Stimulated activated CD8-positive, alpha-beta memory T cell treated with anti-CD3 and anti-CD28 coated beads, Interleukin-7, amount 100 ng/mL, for 48 hours (primary cell): ENCODE measurements around the gene IMMP2L.
"Not testable (repeated sequence)": the region's sequence is repeated elsewhere in the genome, so short reads cannot be mapped to it uniquely, and the experiment has no call there.

Experiments
- DNase-seq, 2 donors: peaks; one replicate each; pipeline ENCODE4 v3.0.0-alpha.2; 2020; ENCODE audit warnings: low read depth in 1 of 2; ENCODE audit errors: extremely low read depth in 1 of 2

Gene IMMP2L

DNA sequence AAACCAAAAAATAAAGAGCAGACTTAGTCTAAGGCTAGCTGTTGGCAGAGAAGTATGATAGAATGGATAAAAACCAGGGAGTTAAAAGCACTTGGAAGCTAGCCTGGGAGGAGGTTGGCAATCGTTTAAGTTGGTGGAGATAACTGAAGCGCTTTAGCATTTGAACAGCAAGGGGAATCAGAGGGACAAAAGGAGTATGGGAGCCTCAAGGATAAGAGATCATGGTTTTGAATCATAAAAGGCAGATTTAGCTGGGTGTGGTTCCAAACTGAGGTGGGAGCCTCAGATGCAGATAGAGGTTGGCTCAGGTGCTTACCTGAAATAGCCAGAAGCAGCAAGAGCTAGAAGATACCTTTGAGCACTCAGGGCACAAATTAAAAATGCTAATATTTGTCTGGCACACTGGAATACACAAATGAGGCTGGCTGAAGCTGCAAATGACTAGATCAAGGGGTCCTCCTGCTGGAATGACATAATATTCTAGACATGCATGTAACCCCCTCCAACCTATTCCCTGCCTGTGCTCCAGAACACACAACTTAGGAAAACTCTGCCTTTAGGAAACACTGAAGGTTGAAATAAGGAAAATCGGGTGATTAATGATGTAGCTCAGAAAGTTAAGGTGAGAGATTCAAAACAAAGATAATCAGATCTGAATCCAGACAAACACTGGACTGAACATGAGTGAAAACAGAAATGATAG is 843.6 kb downstream of the IMMP2L start:
- no peak for DNase-seq

DNA sequence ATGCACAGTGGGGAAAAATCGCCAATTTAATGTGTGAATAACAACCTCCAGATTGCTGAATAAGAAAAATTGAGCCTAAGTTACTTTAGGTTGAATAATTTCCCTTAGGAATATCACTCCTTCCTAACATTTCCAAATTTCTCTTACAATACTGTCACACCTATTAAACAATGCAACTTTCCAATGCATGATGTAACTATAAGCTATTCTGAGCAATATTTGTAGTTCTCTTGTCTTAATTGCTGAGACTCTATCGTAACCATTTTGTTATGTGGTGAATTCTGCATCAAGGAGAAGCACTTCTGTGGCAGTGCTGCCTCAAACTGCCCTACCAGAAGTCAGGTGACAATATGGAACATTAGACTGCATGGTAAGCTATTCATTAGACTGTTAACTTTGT is 858.1 kb downstream of the IMMP2L start:
- DNase-seq, result no peak

DNA sequence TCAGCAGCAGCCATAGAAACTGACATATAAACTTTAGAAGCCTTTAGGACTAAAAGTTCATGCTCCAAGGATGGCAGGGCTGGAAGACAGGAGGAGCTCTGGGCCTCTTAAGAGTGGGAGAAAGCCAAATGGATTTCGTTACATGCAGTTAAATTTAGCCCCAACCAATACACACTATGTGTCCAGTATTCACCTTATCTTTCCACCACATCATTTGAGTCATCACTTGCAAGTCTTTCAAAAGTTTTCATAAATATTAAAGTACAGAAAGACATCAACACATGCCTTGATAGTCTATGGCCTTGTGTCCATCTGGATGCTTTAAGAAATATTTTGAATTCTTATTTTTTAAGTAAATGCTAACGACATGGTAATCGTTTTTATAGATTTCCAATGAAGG is 863.7 kb downstream of the IMMP2L start:
- DNase-seq, result no peak

DNA sequence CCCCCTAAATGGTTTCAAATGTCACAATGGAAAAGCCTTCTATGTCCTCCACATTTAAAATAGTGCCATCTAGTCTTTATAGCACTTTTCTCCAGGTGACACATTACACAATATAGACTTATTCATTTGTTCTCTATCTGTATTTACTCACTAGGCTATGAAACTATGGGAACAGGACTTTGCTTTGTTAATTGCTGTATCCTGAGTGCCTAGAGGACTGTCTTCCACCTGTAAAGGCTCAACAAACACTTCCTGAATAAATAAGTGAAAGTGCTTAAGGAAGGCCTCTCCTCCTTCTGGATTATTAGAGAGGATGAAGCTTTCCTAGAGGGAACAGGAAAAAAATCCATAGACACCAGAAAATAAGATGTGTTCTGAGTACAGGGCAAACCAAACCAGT is 868.9 kb downstream of the IMMP2L start:
- no peak for DNase-seq

- no peak for DNase-seq
Observed at GRCh38 chr7:110688908-110689307, 873.4 kb downstream of the IMMP2L start.

GRCh38 chr7:110685899-110686298 is 876.4 kb downstream of the IMMP2L start:
- no peak for DNase-seq

DNA sequence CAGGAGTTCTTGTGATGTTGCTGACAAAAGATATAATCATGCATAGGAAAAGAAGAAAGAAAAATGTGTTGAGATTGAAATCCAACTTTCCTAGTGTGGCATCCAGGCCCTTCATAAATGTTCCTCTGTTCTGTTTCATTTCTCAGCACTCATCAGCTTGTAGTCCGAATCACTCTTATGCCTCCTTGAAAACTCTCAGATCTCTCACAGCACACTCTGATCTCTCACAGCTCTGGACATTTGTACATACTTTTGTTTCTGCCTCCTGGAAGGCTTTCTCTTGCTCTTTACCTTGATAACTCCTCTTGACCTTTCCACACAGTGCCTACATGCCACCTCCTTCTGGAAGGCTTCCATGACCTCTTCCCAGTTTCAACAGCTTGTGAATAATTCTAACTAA is 880.4 kb downstream of the IMMP2L start:
- no peak for DNase-seq

DNA sequence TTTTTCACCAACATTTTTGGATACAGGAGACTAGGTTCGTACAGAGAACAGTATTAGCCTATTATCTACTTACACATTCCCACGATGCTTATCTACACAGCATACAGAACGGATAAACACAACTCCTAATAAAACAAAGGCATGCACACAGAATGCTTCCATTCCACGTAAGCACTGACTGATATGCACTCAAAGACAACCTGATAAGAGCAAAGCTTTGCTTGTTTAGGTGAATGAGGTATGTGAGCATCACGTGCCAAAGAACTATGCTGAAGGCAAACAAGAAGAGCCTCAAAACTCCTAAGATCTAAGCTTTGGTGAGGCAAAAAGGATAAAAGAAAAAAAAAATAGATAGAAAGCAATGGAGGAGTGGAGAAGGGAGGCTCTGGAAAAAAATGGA is 884.9 kb downstream of the IMMP2L start:
- DNase-seq, result no peak

GRCh38 chr7:110676785-110677184 is 885.5 kb downstream of the IMMP2L start:
- no peak for DNase-seq

DNA sequence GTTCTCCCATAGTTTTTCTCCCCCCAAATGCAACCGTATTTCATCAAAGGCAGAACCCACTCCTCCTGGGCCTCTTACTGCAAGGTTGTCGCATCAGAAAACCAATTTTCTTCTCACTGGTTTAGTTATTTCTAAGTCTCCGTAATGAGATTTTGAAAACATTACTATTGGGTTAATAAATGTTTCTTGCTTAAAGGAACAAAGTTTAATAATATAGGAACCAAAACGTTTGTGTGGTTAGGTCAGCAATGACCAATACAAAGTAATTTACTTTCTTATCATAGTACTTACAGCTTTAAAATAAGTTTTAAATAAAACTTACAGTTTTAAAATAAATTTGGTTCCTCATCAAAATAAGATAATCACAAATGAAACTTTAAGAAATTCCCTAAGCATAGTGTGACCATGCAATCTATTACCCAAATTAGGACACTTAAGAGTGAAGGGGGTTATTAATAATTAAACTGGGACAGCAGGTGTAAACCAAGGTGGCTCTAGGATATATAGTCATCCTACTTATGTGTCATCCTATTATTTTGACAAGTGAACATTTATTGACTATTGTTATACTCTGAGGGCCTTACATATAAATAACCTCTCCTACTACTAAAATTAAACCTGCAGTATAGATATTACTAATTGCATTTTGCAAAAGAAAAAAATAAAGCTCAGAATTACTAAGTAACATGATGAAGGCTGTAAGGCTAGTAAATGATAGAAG is 886.7 kb downstream of the IMMP2L start:
- no peak for DNase-seq

- no peak for DNase-seq
Observed at GRCh38 chr7:110673148-110673547, 889.1 kb downstream of the IMMP2L start.

DNA sequence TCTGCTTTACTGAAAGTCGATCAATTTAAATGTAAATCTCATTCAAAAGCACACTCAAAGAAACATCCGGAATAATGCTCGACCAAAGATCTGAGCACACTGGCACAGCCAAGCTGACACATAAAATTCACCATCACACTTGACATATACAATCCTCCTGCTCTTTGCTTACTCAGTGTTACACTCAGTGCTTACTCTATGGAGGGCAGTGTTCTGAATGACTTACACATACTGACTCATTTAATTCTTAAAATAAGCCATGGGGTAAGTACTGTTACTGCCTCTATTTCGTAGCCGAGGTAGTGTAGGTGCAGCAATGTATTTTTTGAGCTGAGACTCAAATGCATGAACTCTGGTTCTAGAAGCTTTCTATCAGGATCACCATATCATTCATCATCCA is 892.9 kb downstream of the IMMP2L start:
- no peak for DNase-seq

DNA sequence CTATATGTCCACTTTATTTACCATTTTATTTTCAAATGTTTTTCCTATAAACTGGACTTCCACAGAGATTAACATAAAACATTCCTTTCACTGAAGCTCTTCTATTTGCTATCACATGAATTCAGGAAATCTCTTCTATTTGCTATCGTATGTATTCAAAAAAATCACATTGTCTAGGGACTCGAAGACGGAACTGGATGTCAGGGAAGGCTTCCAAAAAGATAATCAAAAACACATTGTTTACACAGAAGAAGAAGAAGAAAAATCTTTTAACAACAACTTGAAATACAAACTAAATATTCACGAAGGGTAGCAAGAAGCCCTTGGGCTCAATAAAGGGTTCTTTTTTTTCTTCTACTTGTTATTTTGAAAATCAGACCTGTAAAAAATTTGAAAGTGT is 897.5 kb downstream of the IMMP2L start:
- no peak for DNase-seq

DNA sequence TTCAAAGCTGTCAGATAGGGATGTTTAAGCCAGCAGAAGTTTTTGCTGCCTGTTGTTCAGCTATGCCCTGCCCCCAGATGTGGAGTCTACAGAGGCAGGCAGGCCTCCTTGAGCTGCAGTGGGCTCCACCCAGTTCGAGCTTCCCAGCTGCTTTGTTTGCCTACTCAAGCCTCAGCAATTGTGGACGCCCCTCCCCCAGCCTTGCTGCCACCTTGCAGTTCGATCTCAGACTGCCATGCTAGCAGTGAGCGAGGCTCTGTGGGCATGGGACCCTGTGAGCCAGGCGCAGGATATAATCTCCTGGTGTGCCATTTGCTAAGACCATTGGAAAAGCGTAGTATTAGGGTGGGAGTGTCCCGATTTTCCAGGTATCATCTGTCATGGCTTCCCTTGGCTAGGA is 901.7 kb downstream of the IMMP2L start:
- DNase-seq, result not testable (repeated sequence)

DNA sequence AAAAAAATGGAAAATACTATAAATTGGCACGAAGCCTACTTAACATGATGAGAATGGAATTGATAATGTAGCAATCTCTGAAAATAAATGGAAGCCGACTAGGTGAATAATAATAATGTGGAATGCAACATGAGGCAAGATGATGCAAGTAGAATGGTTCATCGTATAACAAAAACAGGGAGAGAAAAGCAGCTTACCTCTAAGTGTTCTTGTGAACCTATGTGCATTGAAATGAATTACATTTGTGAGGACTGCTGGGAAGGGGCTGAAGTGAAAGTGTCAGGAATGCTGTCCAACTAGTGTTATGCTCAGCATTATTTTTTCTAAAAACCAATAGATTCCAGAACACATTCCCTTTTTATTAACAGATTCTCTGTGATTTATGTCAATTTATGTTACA is 912.0 kb downstream of the IMMP2L start:
- no peak for DNase-seq

DNA sequence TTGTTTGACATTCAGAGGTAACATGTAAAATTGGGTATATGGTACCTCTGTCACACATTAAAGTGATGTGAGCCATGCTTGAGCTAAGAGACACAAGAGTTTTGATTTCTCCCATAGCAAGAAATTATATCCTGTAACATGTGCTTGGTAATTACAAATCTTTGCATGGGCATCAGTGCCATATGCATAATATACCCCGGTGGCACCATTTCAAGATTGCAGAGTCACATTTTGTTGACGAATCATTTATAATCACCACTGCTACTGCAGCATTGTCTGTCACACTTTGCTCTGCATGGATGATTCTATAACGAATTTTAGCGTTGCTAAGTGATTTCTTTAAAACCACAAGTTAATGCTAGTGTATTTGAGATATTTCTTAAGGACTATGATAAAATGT is 915.0 kb downstream of the IMMP2L start:
- DNase-seq, result no peak

- DNase-seq, result no peak
Observed at GRCh38 chr7:110646804-110647203, 915.5 kb downstream of the IMMP2L start.

DNA sequence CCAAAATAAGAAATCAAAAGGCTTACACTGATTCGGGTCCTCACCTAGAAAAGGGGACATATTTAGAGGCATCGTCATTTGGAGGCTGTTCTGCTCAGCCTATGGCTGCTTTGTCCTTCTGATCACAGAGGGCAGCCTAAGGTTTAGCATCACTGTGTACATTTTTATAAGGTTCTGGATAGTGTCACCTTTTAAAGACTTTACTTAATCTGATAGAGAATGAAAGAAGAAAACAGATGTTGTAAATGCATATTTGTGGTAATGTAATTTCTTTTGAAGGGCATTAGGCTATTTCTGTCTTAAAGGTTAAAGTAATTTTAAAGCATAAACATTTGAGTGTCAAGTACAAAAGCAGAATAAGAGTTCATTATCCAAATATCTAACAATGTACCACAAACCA is 916.7 kb downstream of the IMMP2L start:
- DNase-seq, result no peak

DNA sequence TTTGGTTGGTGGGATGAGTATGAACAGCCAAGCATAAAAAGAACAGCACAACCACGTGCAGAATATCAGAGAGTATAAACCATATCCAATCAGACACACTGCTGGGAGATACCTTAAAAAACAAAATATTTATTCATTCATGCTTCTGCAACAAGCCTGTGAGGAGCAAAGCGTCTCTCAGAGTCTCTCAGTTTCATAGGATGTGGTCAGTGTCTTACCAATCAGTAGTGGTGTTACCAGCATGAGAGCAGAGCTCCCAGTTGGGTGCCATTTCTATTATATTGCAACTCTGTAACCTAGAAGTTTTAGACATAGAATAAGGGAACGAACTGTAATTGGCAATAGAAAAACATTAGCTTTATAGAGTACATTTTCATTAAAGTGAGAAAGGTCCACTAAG is 917.2 kb downstream of the IMMP2L start:
- DNase-seq, result no peak

DNA sequence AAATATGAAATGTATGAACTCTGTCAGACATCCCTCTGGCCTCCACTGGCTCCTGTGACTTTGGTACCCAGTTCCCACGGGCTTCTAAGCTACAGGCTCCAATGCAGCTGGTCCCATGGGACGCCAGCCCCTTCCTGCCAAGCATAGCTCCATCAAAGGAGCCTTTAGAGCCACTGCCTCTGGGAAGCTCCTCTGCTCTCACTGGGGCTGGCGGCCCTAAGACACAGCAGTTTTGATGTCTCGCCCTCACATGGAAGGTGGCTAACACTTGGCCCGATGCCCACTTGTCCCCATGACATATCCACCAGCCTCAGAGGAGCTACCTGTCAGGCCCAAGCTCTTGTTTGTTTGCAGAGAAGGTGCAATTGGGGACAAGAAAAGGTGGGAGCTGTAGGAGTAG is 925.0 kb downstream of the IMMP2L start:
- no peak for DNase-seq

DNA sequence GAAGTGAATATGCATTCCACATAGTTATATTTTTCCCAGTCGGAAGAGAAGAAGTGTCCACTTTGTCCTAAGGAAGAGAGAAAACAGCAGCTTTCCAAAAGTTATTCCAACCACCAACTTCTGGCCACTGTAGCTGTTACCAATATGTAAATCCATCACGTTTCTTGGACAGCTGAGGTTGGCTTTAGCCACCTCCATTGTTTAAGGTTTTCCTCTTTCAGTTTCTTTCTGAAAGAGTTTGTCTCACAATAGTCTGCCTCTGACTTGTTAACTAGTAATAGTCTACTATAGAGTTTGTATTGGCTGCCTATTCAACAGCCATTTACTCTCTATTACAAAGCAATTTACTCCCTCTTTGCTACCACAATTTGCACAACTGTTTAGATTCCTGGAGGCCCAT is 929.0 kb downstream of the IMMP2L start:
- DNase-seq, result no peak

GRCh38 chr7:110626414-110626813 is 935.9 kb downstream of the IMMP2L start:
- DNase-seq, result no peak

DNA sequence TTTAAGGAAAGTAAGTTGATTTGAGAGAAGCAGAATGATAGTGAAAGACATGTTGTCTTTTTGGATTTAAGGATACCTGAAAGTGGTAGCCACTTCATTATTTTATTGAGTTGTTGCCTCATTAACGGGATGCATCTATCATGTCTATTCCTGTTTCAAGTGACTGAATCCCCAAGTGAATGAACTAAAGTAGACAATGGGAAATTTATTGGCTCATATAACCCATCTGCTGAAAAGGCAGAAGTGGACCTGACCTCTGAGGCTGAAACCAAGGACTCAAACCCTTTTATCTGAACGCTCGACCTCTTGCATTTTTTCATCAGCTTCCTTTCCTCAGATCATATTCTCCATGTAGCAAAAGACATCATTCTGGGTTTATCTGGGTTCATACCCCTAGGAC is 937.0 kb downstream of the IMMP2L start:
- no peak for DNase-seq
